Left cardiac atrium (tissue), 4 donors: ENCODE data around the gene ASCC1. TPM values are rescaled to one million over a fixed set of nuclear protein-coding genes. Genes with fewer than 3 reads are reported as not detected.
A peak's percentile ranks its signal among the peaks of the same experiment; 100 is the strongest.

ENCODE experiments used
- ATAC-seq, 2 donors: fragments of 200-7000 bp; cut with Tn5 transposase; one replicate each; pipeline ENCODE4 v1.9.1; 2020; ENCODE audit warnings: mild to moderate bottlenecking in 2 of 2, moderate library complexity in 2 of 2
- DNase-seq: peaks from one replicate; pipeline ENCODE4 v3.0.0-alpha.2; 2020
- intact Hi-C, 2 donors: fragments of 100-400 bp; cut with DNase I; formaldehyde crosslinking; loops; one replicate each; pipeline versions ENCODE4 v1.14.1 to v1.15.1; 2022 to 2023
- total RNA-seq, 2 donors: library from RNA; stranded (reverse); fragmentation: NEBNext Ultra II Directional; extraction: Animal tissue kit (Norgen Biotek cat#: 25700); gene quantifications; one replicate each; pipeline ENCODE4 v1.2.1, GENCODE V29; 2021
- donor health status: DM: no; HTN: yes; CAD: no.
- donor health status: DM: no; HTN: yes; CAD: no; lungs with severe emphysema.
- donor health status: DM: yes; HTN: yes; CAD: no.
- donor health status: Dilated cardiomyopathy.

ASCC1 gene
- total RNA-seq, 2 donors from 2014 or later: 25.2 to 28.1 TPM

DNA sequence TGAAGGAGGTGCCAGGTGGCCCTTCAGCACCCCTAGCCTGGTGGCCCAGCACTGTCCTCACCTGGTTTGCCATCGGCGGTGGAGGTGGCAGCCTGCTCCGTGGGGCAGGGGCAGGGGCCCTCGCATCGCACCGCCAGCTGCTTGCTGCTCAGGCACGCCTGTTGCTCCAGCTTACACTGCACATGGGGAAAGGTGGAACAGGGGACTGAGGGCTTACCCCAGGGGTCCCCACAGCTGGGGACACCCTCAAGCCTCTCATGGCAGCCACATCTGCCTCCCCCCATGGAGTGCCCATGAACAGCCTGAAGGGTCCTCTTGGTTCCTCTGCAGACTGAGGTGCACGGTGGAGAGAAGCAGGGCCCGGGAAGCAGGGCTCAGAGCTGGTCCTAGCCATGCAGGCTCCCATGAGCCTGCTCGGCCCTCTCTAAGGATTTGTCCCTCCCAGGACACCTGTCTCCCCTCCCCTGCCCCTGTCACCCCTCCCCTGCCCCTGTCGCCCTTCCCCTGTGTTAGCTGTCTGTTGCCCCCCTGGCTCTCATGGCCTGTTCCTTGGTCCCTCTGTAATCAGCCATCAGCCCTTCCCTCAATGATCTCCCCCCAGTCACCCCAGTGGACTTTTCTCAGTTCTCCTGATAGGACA lies 147.8 kb downstream of the ASCC1 start:
- intact Hi-C loops: loop anchor here in 1 of 2 donors (10.0 kb wide), 1 partner anchor 267 kb away; no protein-coding TSS in a partner anchor
- ATAC-seq (no peak), DNase-seq (no peak)

DNA sequence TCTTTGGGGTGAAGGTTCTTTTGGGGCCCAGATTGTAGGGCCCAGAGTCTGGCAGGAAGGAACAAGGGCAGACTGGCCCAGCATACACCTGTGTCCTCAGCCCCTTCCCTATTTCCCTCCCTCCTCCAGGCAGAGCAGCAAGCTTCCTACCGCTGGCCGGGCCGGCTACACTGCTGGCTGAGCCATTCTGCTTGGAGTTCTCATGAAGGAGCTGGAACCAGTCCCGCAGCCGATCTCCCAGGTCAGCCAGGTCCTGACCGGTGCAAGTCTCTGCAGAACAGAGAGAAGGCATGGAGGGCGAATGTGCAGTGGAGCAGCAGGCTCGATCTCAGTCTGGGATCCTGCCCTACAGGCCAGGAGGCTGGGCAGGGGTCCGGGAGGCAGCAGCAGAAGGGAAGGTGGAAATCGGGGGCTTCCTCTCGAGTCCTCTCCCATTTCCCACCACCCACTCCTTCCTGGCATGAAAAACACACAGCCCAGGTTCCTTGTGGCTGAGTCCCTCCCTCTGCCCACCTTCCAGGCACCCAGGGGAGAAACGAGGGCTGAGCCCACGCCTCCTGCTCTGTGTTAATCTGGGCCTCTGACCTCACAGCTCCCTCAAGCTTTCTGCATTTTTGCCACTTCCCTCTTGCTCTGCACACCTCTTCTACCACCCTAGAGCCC lies 148.5 kb downstream of the ASCC1 start:
- DNase-seq (no peak), ATAC-seq (no peak)
- intact Hi-C loops: loop anchor here in 1 of 2 donors (10.0 kb wide), 1 partner anchor 267 kb away; no protein-coding TSS in a partner anchor

DNA sequence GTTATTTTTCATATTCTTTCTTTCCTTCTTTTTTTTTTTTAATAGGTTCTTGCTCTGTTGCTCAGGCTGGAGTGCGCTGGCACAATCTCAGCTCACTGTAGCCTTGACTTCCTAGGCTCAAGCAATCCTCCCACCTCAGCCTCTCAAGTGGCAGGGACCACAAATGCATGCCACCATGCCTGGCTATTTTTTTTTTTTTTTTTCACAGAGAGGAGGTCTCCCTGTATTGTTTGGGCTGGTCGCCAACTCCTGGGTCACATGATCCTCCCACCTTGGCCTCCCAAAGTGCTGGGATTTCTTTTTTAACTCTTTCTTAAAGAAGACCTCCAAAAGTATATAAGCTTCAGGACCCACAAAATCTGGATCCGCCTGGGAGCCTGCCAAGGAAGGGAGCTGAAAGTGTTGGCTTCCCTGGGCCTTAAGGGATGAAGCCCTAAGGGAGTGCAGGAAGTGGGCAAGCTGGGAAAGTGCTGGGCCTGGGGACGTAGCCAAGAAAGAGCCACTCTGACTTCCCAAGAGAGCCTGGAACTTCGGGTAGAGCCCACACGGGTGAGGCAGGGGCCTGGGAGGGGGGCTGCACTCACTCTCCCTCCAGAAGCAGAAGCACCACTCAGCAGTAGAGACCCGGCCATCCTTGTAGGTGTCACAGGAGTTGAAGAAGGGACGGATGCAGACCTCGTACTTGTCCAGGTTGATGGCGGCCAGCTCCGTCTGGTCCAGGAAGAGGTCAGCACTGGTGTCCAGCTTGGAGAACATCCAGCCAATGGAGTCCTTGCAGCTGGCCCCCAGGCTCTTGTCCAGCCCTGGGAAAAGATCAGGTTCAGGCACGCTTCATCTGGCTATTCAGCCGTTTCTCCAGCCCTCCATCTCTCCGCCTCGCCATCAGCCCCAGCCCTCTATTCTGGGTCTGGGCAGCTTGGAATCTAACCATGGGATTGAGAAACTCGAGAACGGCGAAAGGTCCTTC lies 149.5 kb downstream of the ASCC1 start:
- intact Hi-C loops: loop anchor here in 1 of 2 donors (10.0 kb wide), 1 partner anchor 268 kb away; no protein-coding TSS in a partner anchor
- DNase-seq: no peak
- ATAC-seq: peak; percentile 19 to 50

DNA sequence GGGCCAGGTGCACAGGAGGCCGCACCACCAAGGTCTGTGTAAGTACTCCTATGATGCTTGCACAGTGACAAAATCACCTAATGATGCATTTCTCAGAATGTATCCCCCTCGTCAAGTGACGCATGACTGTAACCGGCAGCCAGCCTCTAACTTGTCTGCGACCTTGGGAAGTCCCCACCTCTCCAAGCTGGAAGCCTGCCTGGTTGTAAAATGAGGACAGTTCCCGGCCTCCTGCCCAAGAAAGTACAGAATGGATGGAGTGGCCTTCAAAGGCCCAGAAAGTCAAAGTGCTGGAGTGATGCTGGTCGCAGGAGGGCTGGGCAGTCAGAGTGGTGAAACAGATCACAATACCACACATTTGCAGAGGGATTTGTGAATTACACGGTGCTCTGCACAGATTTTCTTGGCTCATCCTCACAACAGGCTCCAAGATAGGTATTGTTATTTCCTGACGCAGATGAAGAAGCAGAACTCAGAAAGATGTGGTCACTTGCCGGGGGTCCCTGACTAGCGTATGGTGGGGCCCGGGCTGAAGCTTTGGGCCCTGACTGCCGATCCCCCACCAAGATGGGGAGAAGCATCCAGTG lies 150.5 kb downstream of the ASCC1 start:
- ATAC-seq (peak; percentile 24 to 29), DNase-seq (peak; percentile 55)
- intact Hi-C loops: loop anchor here in 1 of 2 donors (10.0 kb wide), 1 partner anchor 269 kb away; no protein-coding TSS in a partner anchor

DNA sequence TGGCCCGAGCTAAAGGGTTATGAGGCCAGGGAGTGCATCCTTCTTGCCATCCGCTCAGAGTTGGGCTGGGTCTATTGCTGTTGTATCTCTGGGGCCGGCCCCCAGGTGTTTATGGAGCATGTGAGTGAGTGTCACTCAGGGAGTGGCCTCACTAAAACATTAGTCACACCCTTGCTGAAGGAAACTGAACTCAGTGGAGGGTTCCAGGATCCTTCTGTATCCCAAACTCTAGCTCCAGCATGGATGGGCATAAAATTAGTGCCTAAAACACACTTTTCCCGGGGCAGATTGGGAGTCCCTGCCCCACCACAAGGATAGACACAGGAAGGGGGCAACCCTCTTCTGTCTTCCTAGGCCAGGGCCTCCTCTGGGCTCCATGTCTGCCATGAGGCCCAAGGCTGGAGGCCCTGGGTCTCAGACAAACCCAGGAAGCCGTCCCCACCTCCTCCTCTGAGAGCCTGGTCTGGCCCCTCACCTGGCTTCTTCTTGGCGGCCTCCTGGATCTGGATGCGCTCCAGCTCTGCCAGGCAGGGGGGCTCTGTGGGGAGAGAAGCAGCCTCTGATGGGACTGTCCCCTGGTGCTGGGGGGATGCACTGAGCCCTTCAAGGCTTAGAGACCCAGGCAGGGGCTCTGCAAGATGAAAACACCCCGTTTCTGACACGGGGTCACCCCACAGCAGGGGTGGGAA lies 152.2 kb downstream of the ASCC1 start:
- ATAC-seq (no peak), DNase-seq (no peak)
- intact Hi-C loops: loop anchor here in 1 of 2 donors (10.0 kb wide), 1 partner anchor 271 kb away; no protein-coding TSS in a partner anchor

DNA sequence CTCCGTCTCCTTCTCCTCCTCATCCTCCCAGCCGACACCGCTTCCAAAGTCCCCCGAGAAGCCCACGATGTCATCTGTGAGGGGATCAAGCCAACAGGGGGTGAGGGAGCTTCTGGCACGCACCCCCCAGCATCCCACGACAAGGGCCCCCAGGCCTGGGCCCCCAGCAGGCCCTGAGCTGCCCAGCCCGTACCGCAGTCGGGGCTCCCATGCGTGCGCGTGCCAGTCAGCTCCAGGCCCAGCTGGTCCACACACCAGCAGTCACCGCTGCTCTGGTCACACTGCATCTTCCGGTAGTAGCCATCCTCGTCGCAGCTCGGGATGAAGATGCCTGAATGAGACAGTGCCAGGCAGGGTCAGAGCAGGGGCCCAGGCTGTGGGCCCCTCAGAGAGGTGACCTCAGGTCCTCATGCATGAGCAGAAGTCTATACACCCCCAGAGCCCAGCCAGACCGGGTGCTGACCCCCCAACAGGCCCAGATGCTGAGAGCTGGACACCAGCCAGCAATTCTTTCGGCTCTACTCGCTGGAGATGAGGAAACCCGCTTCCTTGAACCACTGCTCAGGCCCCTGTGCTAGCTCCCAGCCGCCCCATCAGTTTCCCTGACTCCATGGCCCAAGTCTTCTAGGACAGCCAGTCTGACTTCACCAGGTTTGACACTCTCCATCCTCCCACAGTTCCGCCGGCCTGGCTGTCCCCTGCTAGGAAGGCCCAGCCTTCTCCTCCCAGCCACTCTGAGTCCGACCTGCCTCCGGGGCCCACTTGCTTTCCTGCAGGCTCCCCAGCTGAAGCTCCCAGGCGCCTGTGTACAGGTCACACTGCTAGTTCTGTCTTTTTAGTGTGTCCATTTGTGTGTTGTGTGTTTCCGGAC lies 153.0 kb downstream of the ASCC1 start:
- intact Hi-C loops: loop anchor here in 1 of 2 donors (10.0 kb wide), 1 partner anchor 272 kb away; no protein-coding TSS in a partner anchor
- DNase-seq (no peak), ATAC-seq (no peak)

DNA sequence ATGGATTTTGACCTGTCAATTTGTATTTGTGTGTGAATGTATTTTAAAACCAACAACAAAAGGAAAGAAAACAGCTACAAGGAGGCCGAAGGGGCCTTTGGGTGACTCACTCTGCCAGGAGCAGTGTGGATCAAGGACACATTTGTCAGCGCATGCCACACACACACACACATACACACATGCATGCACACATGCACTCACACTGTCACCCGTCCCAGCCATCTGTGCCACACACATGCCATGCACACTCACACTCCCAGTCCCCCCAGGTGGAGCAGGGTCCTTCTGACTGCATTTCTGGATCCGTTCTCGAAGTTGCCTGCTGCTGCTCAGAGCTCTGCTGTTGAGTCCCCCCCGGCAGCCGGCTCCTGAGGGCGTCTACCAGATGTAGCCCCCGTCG lies 153.7 kb downstream of the ASCC1 start:
- ATAC-seq (no peak), DNase-seq (no peak)
- intact Hi-C loops: loop anchor here in 1 of 2 donors (10.0 kb wide), 1 partner anchor 272 kb away; no protein-coding TSS in a partner anchor

DNA sequence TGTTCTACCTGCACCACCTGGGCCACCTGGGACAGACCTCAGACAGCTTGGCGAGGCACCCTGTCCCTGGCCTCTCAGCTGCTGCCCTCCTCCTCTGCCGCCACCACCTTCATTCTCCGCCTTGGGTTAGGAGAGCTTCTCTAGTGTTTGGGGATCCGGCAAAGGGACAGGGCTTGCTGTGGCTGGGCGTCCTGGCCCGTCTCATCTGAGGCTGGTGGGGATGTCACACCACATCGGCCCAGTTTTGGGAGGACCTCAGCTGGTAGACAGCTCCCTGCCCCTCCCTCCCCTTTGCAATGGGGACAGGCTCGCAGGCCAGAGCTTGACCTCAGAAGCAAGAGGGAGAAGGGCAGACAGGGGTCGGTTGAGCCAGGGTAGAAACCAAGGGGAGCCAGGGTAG lies 154.1 kb downstream of the ASCC1 start:
- intact Hi-C loops: loop anchor here in 1 of 2 donors (10.0 kb wide), 1 partner anchor 273 kb away; no protein-coding TSS in a partner anchor
- ATAC-seq (no peak), DNase-seq (no peak)

DNA sequence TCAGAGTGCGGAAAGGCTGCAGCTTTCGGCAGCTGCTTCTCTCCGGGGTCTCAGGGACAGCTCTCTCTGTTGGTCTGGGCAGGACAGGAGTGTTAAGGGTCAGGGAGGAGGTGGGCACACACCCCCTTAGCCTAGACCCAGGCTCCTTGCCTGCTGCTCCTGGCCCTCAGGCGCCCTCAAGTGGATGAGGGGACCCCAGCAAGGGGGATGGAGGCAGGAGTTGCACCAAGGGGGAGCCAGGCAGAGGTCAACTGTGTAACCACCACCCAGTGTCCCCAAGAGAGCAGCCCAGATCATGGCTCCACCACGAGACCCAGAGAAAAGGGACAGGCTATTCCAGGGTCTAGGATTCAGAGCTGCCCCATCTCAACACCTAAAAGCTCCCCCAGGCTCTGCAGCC lies 154.6 kb downstream of the ASCC1 start:
- ATAC-seq (no peak), DNase-seq (no peak)
- intact Hi-C loops: loop anchor here in 1 of 2 donors (10.0 kb wide), 1 partner anchor 273 kb away; no protein-coding TSS in a partner anchor

DNA sequence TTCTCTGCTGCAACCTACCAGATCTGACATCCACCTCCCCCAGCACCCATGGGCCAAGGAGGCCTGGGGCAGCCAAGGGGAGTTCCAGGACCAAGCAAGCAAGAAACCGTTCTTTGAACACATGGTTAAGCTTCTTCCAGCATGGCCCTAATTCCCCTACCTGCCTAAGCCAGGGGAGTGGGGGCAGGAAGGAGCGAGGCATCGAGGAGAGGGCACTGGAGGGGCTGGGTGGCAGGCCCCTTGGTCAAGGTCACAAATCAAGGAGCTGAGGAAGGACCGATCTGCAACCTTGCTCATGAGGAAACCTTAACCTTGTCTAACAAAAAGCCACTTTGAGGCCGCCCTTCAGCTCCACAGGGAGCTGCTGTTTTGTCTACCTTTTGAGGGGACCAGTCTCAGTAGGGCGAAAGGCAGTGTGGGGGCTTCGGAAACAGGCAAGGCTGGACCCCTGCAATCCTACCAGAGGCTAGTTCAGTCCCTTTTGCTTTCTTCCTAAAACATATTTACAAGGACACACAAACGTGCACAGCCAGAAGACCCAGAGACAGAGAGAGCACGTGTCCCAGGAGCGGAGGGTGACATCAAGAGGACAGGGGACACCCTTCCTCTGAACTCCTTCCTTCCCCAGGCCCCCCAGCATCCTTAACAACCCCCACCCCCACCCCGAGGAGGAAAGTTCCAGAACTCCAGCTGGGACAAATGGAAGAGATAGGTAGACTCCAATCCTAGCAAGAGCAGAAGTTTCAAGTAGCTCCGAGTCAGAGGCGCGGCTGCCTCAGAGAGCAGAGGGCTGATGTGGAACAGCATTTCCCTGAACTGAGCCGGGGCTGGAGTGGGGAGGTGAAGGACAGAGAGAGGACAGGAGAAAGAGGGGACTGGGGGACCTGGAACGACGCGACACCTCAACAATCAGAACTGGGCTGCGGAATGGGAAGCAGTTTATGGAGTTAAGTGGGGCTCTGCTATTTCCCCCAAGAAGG lies 155.9 kb downstream of the ASCC1 start:
- no peak for ATAC-seq
- intact Hi-C loops: loop anchor here (10.0 kb wide), 1 partner anchor 275 kb away; no protein-coding TSS in a partner anchor
- DNase-seq: no peak

DNA sequence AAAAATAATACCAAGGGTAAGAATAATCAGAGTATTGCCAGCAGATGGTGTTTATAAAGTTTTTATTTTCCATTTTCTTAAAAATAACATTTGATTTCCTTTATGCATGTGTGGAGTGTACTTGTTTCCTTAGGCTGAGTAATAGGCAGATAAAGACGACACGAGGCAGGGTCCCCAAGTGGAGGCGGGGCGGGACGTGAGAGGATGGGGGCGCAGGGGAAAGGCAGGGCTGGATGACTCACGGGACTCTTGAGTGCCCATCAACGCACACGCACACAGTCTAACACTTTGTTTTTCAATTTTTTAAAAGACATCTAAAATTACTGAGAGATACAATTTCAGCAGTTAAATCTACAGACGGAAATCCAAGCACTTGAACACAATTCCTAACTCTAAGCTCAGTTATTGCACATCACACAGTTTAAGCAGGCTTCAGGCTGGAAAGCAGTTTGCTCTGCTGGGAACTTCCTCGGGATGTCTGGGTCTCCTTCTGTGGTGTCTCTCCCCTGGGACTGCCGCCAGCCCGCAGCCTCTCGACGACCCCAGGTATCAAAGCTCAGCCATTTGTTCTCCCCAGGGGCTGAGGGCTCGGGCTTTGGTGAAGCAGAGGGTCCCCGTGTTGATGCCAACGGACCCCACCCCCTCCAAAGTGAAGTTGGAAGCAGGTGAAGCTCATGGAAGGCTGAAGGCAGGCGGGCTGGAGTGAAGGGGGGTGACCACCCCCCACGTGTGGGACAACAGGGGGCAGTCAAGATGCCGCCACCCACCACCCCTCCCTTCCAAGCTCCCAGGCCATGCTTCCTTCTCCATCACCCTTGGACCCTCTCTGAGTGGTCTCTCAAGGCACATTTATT lies 156.9 kb downstream of the ASCC1 start:
- peak; percentile 13 to 17 for ATAC-seq
- intact Hi-C loops: loop anchor here in 1 of 2 donors (10.0 kb wide), 1 partner anchor 276 kb away; no protein-coding TSS in a partner anchor

DNA sequence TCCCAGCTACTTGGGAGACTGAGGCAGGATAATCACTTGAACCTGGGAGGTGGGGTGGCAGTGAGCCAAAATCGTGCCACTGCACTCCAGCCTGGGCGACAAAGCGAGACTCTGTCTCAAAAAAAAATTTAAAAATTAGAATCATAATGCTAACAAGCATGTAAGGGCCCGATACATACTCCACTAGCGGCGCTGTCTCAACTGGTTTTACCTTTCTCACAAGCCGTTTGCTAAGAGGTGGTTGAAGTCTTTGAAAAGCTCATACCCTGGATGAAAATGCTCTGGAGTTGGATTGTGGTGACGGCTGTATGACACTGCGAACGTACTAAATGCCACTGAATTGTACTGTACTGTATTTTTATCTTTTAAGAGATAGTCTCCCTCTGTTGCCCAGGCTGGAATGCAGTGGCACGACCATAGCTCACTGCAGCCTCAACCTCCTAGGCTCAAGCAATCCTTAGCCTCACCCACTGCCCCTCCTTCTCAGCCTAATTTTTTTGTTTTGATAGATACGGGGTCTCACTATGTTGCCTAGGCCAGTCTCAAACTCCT lies 157.7 kb downstream of the ASCC1 start:
- intact Hi-C loops: loop anchor here in 1 of 2 donors (10.0 kb wide), 1 partner anchor 276 kb away; no protein-coding TSS in a partner anchor
- no peak for DNase-seq
- ATAC-seq: peak in 1 of 2 donors; percentile 8

More for the DNA sequence above, 156.9 kb downstream of the ASCC1 start:
- DNase-seq: no peak

DNA sequence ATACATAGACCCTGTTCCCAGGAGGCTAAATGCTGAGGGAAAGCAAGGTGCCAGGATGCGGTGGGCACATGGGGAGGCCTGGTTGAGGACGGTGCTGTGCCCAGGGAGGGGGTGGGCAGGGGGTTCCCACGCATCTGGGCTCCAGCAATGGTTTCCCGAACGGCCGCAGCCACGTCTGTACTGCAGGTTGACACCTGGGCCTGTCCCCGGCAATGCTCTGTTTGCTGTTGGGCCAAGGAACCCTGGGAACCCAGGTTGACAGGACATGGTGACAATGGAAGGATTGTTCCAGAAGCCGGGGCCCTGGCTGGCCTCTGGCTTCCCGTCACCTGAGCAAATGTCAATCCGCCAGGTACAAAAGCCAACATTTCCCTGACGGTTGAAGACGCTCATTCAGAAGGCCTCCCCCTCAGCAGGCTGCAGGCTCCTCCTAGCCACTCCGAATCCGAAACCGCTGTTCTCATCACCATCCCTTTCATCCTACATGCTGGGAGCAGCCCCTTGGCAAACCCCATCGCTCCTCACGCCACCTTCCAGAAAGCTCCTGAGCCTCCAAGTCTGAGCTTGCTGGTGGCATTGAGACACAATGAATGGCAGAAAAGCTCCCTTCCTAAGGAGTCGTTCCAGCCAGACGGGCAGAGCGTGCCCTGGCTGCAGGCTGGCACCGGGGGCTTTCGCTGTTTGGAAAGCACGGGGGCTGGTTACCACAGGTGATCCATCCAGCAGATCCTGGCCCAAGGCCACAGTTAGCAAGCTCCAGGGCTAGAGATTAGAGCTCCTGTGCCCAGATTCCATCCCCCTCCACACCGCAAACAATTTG lies 158.9 kb downstream of the ASCC1 start:
- intact Hi-C loops: loop anchor here in 1 of 2 donors (10.0 kb wide), 1 partner anchor 278 kb away; no protein-coding TSS in a partner anchor
- DNase-seq: no peak
- ATAC-seq: no peak

DNA sequence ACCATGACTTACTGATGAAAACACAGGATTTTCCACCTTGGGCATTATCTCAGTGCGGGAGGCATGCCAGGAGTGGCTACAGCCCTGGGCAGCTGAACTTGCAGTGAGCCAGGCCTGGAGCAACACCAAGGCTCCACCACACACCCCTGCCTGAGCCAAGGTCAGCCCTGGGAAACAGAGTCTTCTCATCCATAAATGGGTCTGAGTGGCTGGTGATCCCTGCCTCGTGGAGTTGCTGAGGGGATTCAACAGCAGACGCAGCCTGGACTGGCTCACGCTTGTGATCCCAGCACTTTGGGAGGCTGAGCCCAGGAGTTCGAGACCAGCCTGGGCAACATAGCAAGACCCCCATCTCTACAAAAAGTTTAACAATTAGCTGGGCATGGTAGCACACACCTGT lies 160.0 kb downstream of the ASCC1 start:
- ATAC-seq: peak; percentile 38 to 59
- intact Hi-C loops: loop anchor here in 1 of 2 donors (10.0 kb wide), 1 partner anchor 279 kb away; no protein-coding TSS in a partner anchor
- DNase-seq: no peak
